Peyer's patch (tissue), 4 donors: ENCODE results near the gene NUDCD3.

Source experiments
- CTCF ChIP-seq, 6 experiments: fragments of 450-650 bp in 4 of 6; fragments of 200-600 bp in 2 of 6; sonication (generic) in 1 of 6; IDR thresholded peaks; one replicate each; pipeline ENCODE4 v1.5.1; 2017 to 2019; ENCODE audit warnings: antibody characterized with exemption in 6 of 6, mild to moderate bottlenecking in 3 of 6, moderate library complexity in 1 of 6
- POLR2A ChIP-seq, 2 donors: fragments of 450-650 bp; IDR thresholded peaks; one replicate each; pipeline ENCODE4 v1.5.1; 2017; ENCODE audit warnings: antibody characterized with exemption in 2 of 2, mild to moderate bottlenecking in 2 of 2, moderate library complexity in 2 of 2

GRCh38 chr7:44467217-44467548 lies 23.3 kb downstream of the NUDCD3 start:
- no peak for TF ChIP-seq CTCF (IDR thresholded peaks at IDR 0.05)
- TF ChIP-seq POLR2A (IDR thresholded peaks at IDR 0.05) = no peak
